Vagina (tissue), 2 donors: Measurements from ENCODE around the gene ABL1.

Source experiments
- CTCF ChIP-seq, 3 experiments: fragments of 450-650 bp in 2 of 3; fragments of 200-600 bp in 1 of 3; sonication (generic) in 1 of 3; IDR thresholded peaks; one replicate each; pipeline ENCODE4 v1.5.1; 2017 to 2019; ENCODE audit warnings: antibody characterized with exemption in 3 of 3, mild to moderate bottlenecking in 2 of 3, moderate library complexity in 2 of 3
- POLR2A ChIP-seq, 2 donors: fragments of 450-650 bp; IDR thresholded peaks; one replicate each; pipeline ENCODE4 v1.6.1; 2017; ENCODE audit warnings: antibody characterized with exemption in 2 of 2, mild to moderate bottlenecking in 2 of 2, moderate library complexity in 2 of 2
- POLR2AphosphoS5 ChIP-seq, 2 donors: sonication (generic); formaldehyde crosslinking; IDR thresholded peaks; one replicate each; pipeline ENCODE4 v1.9.0; 2017; ENCODE audit warnings: antibody characterized with exemption in 2 of 2, mild to moderate bottlenecking in 2 of 2, low read depth in 1 of 2; ENCODE audit not compliant: insufficient read depth in 1 of 2

- TF ChIP-seq CTCF (IDR thresholded peaks at IDR 0.05): no peak
- no peak for TF ChIP-seq POLR2A (IDR thresholded peaks at IDR 0.05)
- TF ChIP-seq POLR2AphosphoS5 (IDR thresholded peaks at IDR 0.05; ENCODE audit: insufficient read depth in 1 of 2, low read depth in 1 of 2): no peak
These were observed 56.0 kb downstream of the ABL1 start for GRCh38 chr9:130890870-130891687.
